CD14-positive monocyte (primary cell): ENCODE results near the gene SLC35F4. TPM values are rescaled to one million over a fixed set of nuclear protein-coding genes. Genes with fewer than 3 reads are reported as not detected.

ENCODE experiments used
- DNase-seq, 3 donors: peaks; one replicate each; pipeline ENCODE4 v3.0.0-alpha.2; 2011 to 2022
- H2AFZ ChIP-seq: 2 replicates; pipeline ENCODE4 v1.6.0; 2012; ENCODE audit warnings: mild to moderate bottlenecking, low read depth, low read length, inconsistent platforms; ENCODE audit not compliant: insufficient read depth, poor library complexity, severe bottlenecking
- H3K27ac ChIP-seq, 2 donors: 1 replicate in 1 of 2; 2 replicates in 1 of 2; pipeline ENCODE4 v1.5.1; 2012 to 2013; ENCODE audit warnings: low read length in 2 of 2, control low read depth in 1 of 2, inconsistent platforms in 1 of 2, low read depth in 1 of 2, mild to moderate bottlenecking in 1 of 2
- H3K27me3 ChIP-seq, 2 donors: one replicate each; pipeline versions ENCODE4 v1.6.0 to v1.6.1; 2011 to 2013; ENCODE audit warnings: low read length in 2 of 2; ENCODE audit not compliant: control insufficient read depth in 2 of 2, insufficient read depth in 2 of 2
- H3K36me3 ChIP-seq, 2 donors: replicated peaks in 1 of 2; 1 replicate in 1 of 2; 2 replicates in 1 of 2; pipeline versions ENCODE4 v1.5.1 to v1.6.1; 2012 to 2013; ENCODE audit warnings: low read length in 2 of 2, control low read depth in 1 of 2, inconsistent platforms in 1 of 2, mild to moderate bottlenecking in 1 of 2; ENCODE audit not compliant: insufficient read depth in 2 of 2, control insufficient read depth in 1 of 2
- H3K4me1 ChIP-seq, 2 donors: 1 replicate in 1 of 2; 2 replicates in 1 of 2; pipeline versions ENCODE4 v1.5.1 to v1.6.1; 2012 to 2013; ENCODE audit warnings: low read length in 2 of 2, control low read depth in 1 of 2, inconsistent platforms in 1 of 2, mild to moderate bottlenecking in 1 of 2, moderate library complexity in 1 of 2; ENCODE audit not compliant: insufficient read depth in 2 of 2, control insufficient read depth in 1 of 2
- H3K4me2 ChIP-seq: replicated peaks from 2 replicates; pipeline ENCODE3; 2012; ENCODE audit warnings: low read length, moderate library complexity, mild to moderate bottlenecking; ENCODE audit not compliant: poor library complexity, severe bottlenecking; ENCODE audit errors: extremely low read depth
- H3K4me3 ChIP-seq, 3 experiments: fragments of 200-600 bp in 1 of 3; sonication (generic) in 1 of 3; replicated peaks in 1 of 3; 1 replicate in 2 of 3; 2 replicates in 1 of 3; pipeline ENCODE4 v1.5.1; 2011 to 2013; ENCODE audit warnings: low read length in 3 of 3, mild to moderate bottlenecking in 3 of 3, control low read depth in 2 of 3, low read depth in 2 of 3, inconsistent platforms in 1 of 3, moderate library complexity in 1 of 3
- H3K79me2 ChIP-seq: 2 replicates; pipeline ENCODE4 v1.6.0; 2012; ENCODE audit warnings: mild to moderate bottlenecking, control low read depth, inconsistent platforms, low read length, moderate library complexity; ENCODE audit not compliant: insufficient read depth
- H3K9ac ChIP-seq: 2 replicates; pipeline ENCODE4 v1.6.0; 2017; ENCODE audit warnings: low read length, mild to moderate bottlenecking; ENCODE audit not compliant: insufficient read depth, poor library complexity, severe bottlenecking
- H3K9me3 ChIP-seq, 2 donors: replicated peaks in 1 of 2; 1 replicate in 1 of 2; 2 replicates in 1 of 2; pipeline versions ENCODE4 v1.5.1 to v1.6.1; 2012 to 2013; ENCODE audit warnings: low read length in 2 of 2, control low read depth in 1 of 2; ENCODE audit not compliant: control insufficient read depth in 1 of 2, insufficient read depth in 1 of 2
- H4K20me1 ChIP-seq: 2 replicates; pipeline ENCODE4 v1.6.0; 2012; ENCODE audit warnings: mild to moderate bottlenecking, low read length, control low read depth, moderate library complexity; ENCODE audit not compliant: insufficient read depth
- H3K27ac Mint-ChIP-seq, 7 donors: one replicate each; pipeline ENCODE4 v1.8.0; 2020; ENCODE audit warnings: mild to moderate bottlenecking in 7 of 7, mixed read lengths in 7 of 7, moderate library complexity in 6 of 7, inconsistent platforms in 2 of 7
- H3K27me3 Mint-ChIP-seq, 3 donors: one replicate each; pipeline ENCODE4 v1.8.0; 2021 to 2022; ENCODE audit warnings: low read depth in 3 of 3, mild to moderate bottlenecking in 3 of 3, mixed read lengths in 3 of 3, moderate library complexity in 3 of 3, inconsistent platforms in 1 of 3
- H3K36me3 Mint-ChIP-seq, 2 donors: one replicate each; pipeline ENCODE4 v1.8.0; 2020; ENCODE audit warnings: mixed read lengths in 2 of 2, inconsistent platforms in 1 of 2, mild to moderate bottlenecking in 1 of 2
- H3K4me1 Mint-ChIP-seq: one replicate; pipeline ENCODE4 v1.8.0; 2020; ENCODE audit warnings: mild to moderate bottlenecking, mixed read lengths
- H3K4me3 Mint-ChIP-seq, 2 donors: one replicate each; pipeline ENCODE4 v1.8.0; 2020; ENCODE audit warnings: mild to moderate bottlenecking in 2 of 2, mixed read lengths in 2 of 2, moderate library complexity in 1 of 2
- H3K9me3 Mint-ChIP-seq, 7 donors: one replicate each; pipeline ENCODE4 v1.8.0; 2020 to 2022; ENCODE audit warnings: mixed read lengths in 7 of 7, mild to moderate bottlenecking in 6 of 7, moderate library complexity in 6 of 7, inconsistent platforms in 2 of 7
- WGBS: methylation state at CpG from one replicate; pipeline ENCODE4 v1.1.5; 2013; ENCODE audit warnings: missing lambda C conversion rate; ENCODE audit not compliant: insufficient coverage; 5-methylcytosine and 5-hydroxymethylcytosine counted together
- intact Hi-C, 2 donors: fragments of 100-400 bp; cut with micrococcal nuclease; formaldehyde crosslinking; loops; one replicate each; pipeline versions ENCODE4 v1.15.0 to v1.15.1; 2023
- polyA plus RNA-seq, 3 donors: library from polyadenylated mRNA; depleted of rRNA in 1 of 3; unstranded in 2 of 3; stranded (reverse) in 1 of 3; fragments of 300-500 nt in 2 of 3; fragments of >200 nt in 1 of 3; fragmentation: Illumina TruSeq in 2 of 3; gene quantifications; 1 replicate in 2 of 3; 2 replicates in 1 of 3; pipeline ENCODE4 v1.2.3, GENCODE V29; 2012 to 2021
- TF ChIP-seq, protein P1 (sequence below): fragments of 200-600 bp; IDR thresholded peaks from one replicate; pipeline ENCODE4 v1.8.0; 2022; ENCODE audit warnings: antibody characterized with exemption, mild to moderate bottlenecking

The SLC35F4 gene
- polyA plus RNA-seq, 3 donors: not detected

DNA sequence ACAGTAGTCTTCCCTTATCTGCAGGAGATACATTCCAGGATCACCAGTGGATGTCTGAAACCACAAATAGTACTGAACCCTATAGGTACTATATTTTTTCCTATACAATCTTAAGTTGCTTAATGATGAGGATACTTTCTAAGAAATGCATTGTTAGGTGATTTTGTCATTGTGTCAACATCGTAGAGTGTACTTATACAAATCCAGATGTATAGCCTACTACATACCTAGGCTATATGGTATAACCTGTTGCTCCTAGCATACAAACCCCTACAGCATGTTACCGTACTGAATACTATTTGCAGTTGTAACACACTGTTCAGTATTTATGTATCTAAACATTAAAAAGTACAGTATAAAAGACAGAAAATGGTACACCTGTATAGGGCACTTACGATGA, 165.9 kb downstream of the SLC35F4 start:
- Histone ChIP-seq H3K9me3 (no peaks in the 10 kb centered on the region), H3K27ac (no peak overlapping the region), H3K27me3 (no peaks in the 10 kb centered on the region), H2AFZ (no peak overlapping the region), H3K79me2 (no peaks in the 10 kb centered on the region), H3K9ac (no peak overlapping the region), H4K20me1 (no peaks in the 10 kb centered on the region), H3K36me3 (no peaks in the 10 kb centered on the region), H3K4me2 (no peak overlapping the region), H3K4me1 (no peaks in the 10 kb centered on the region), H3K4me3 (no peak overlapping the region)
- TF ChIP-seq, protein P1, sequence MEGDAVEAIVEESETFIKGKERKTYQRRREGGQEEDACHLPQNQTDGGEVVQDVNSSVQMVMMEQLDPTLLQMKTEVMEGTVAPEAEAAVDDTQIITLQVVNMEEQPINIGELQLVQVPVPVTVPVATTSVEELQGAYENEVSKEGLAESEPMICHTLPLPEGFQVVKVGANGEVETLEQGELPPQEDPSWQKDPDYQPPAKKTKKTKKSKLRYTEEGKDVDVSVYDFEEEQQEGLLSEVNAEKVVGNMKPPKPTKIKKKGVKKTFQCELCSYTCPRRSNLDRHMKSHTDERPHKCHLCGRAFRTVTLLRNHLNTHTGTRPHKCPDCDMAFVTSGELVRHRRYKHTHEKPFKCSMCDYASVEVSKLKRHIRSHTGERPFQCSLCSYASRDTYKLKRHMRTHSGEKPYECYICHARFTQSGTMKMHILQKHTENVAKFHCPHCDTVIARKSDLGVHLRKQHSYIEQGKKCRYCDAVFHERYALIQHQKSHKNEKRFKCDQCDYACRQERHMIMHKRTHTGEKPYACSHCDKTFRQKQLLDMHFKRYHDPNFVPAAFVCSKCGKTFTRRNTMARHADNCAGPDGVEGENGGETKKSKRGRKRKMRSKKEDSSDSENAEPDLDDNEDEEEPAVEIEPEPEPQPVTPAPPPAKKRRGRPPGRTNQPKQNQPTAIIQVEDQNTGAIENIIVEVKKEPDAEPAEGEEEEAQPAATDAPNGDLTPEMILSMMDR: no peak
- no peaks in the 10 kb centered on the region for H3K27me3 Mint-ChIP-seq
- DNase-seq: no peak
- no peaks in the 10 kb centered on the region for H3K4me1 Mint-ChIP-seq
- WGBS: no CpG with 5 or more reads among the region's 3 CpGs
- no peak overlapping the region for H3K27ac Mint-ChIP-seq
- H3K9me3 Mint-ChIP-seq: peaks cover 0 to 3% (median 0%) of the 10 kb centered on the region in 7 donors
- H3K4me3 Mint-ChIP-seq: no peak overlapping the region
- no peaks in the 10 kb centered on the region for H3K36me3 Mint-ChIP-seq
- intact Hi-C loops: no loop called here

- no peaks in the 10 kb centered on the region for H3K27me3 Mint-ChIP-seq
- H3K4me1 ChIP-seq: no peaks in the 10 kb centered on the region
- H3K9me3 ChIP-seq: no peaks in the 10 kb centered on the region
- no peaks in the 10 kb centered on the region for H3K79me2 ChIP-seq
- H3K36me3 ChIP-seq: no peaks in the 10 kb centered on the region
- H3K4me3 ChIP-seq: no peak overlapping the region
- no peak overlapping the region for H3K27ac Mint-ChIP-seq
- DNase-seq: no peak
- intact Hi-C loops: no loop called here
- no peaks in the 10 kb centered on the region for H3K36me3 Mint-ChIP-seq
- no peaks in the 10 kb centered on the region for H4K20me1 ChIP-seq
- H3K4me2 ChIP-seq: no peak overlapping the region
- H3K9ac ChIP-seq: no peak overlapping the region
- no peak overlapping the region for H2AFZ ChIP-seq
- no peaks in the 10 kb centered on the region for H3K27me3 ChIP-seq
- TF ChIP-seq, protein P1: no peak
- H3K27ac ChIP-seq: no peak overlapping the region
- H3K4me1 Mint-ChIP-seq: no peaks in the 10 kb centered on the region
- H3K4me3 Mint-ChIP-seq: no peak overlapping the region
- peaks cover 0 to 4% (median 3%) of the 10 kb centered on the region in 7 donors for H3K9me3 Mint-ChIP-seq
These were observed 173.2 kb downstream of the SLC35F4 start for GRCh38 chr14:57692671-57693070.
